ENCODE measurements around the gene PGAM2. TPM values are rescaled to one million over a fixed set of nuclear protein-coding genes. Genes with fewer than 3 reads are reported as not detected.

Gene PGAM2
- total RNA-seq, 3 donors from 2014 or later = 0.64 to 0.73 (median 0.66) TPM

DNA sequence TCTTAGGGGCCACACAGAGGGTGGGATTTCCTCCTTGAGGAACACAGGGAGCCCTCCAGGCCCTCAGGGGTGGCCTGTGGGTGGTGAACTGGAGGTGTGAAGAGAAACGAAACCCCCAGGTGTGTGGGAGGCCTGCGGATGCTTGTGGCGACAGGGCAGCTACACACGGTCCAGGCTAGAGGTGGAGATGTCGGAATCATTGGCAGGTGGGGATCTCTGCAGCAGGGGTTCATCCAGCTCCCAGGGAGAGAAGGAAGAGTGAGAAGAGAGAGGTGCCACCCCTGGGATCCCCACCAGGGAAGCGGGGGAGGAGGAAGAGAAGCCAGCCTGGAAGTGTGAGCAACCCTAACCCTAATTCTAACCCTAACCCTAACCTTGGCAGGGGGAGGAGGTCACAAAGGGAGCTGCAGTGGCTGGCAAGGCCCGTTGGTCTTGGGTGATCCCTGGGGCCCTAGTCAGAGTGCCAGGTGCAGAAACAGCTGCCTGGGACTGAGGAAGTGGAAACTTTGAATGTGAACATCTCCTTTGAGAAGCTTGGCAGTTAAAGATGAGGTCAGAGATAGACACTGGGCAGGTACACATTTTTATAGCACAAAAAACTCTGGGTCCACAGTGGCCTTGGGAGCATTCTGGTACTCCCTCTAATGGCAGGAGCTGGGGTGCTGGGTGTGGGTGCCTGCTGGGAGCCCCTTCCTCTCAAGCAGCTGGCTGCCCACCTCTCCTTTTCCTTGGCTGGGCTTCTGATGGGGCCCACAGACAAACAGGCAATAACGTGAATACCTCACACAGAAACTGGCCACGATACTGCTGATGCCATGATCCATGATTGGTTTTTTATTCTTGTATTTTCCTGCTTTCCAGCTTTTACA lies 31.9 kb upstream of the PGAM2 start:
- DNase-seq (ENCODE audit: low spot score in 2 of 2) = no peak
- Histone ChIP-seq H3K27me3 (no peaks in the 10 kb centered on the region), H3K4me3 (no peak overlapping the region), H3K4me1 (no peaks in the 10 kb centered on the region), H3K9me3 (no peaks in the 10 kb centered on the region), H3K27ac (no peak overlapping the region), H3K36me3 (no peaks in the 10 kb centered on the region)
- intact Hi-C loops (cut with DNase I; ENCODE audit: low total_unique reads) = no loop called here
- TF ChIP-seq POLR2A (IDR thresholded peaks at IDR 0.05) = no peak
- TF ChIP-seq, protein P1, sequence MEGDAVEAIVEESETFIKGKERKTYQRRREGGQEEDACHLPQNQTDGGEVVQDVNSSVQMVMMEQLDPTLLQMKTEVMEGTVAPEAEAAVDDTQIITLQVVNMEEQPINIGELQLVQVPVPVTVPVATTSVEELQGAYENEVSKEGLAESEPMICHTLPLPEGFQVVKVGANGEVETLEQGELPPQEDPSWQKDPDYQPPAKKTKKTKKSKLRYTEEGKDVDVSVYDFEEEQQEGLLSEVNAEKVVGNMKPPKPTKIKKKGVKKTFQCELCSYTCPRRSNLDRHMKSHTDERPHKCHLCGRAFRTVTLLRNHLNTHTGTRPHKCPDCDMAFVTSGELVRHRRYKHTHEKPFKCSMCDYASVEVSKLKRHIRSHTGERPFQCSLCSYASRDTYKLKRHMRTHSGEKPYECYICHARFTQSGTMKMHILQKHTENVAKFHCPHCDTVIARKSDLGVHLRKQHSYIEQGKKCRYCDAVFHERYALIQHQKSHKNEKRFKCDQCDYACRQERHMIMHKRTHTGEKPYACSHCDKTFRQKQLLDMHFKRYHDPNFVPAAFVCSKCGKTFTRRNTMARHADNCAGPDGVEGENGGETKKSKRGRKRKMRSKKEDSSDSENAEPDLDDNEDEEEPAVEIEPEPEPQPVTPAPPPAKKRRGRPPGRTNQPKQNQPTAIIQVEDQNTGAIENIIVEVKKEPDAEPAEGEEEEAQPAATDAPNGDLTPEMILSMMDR (IDR thresholded peaks at IDR 0.05) = no peak
- TF ChIP-seq POLR2AphosphoS5 (IDR thresholded peaks at IDR 0.05) = no peak

DNA sequence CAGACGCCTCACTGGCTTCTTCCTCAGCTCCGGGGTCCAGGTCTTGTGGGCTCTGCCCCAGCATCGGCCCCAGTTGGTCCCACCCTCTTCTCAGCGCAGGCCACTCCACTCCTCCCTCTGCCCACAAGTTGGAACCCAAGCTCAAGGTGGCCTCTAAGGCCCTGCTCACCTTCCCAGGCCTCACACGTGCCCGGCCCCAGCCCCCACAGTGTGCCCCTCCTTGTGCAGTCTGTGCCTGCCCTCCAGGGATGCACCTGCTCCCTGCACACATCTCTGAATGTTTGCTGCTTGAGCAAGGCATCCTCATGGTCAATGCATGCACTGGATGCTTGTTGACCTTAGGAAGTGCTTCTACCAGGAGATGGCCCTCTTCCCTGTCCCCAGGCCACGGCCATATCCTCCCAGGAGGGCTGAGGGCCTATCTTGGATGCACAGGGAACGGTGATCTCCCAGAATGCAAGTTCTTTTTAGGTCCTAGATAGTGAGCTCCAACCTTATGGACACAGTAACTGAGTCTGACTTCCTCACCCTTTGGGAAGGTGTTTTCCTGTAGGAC lies 31.0 kb upstream of the PGAM2 start:
- TF ChIP-seq POLR2AphosphoS5 (IDR thresholded peaks at IDR 0.05) (no peak), POLR2A (IDR thresholded peaks at IDR 0.05) (no peak)
- Histone ChIP-seq H3K27ac (peak overlapping the region in 1 of 2 donors; percentile 50), H3K4me1 (no peaks in the 10 kb centered on the region), H3K4me3 (no peak overlapping the region), H3K36me3 (no peaks in the 10 kb centered on the region), H3K9me3 (no peaks in the 10 kb centered on the region), H3K27me3 (no peaks in the 10 kb centered on the region)
- intact Hi-C loops (cut with DNase I; ENCODE audit: low total_unique reads) = no loop called here
- DNase-seq (ENCODE audit: low spot score in 2 of 2) = no peak

DNA sequence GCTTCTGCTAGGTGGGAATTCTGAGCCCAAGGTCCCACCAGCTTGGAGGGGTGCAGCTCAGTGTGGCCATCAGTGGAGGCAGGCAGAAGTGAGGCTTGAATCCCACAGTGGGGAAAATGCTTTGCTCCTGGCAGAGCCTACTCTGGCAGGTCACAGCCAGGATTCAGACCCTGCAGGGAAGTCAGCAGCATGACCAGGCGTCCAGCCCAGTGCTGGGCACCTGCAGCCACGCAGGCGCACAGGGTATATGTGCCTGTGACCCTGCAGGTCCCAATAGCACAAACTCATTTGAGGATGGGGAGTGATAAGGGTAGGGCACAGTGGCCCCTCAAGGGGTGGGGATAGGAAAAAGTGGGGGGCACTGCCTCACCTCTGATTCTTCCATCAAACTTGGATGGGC lies 30.4 kb upstream of the PGAM2 start:
- Histone ChIP-seq H3K27ac (peak overlapping the region in 1 of 2 donors; percentile 50), H3K36me3 (no peaks in the 10 kb centered on the region), H3K4me3 (no peak overlapping the region), H3K4me1 (no peaks in the 10 kb centered on the region), H3K9me3 (no peaks in the 10 kb centered on the region), H3K27me3 (no peaks in the 10 kb centered on the region)
- TF ChIP-seq, protein P1 (IDR thresholded peaks at IDR 0.05) = no peak
- TF ChIP-seq POLR2A (IDR thresholded peaks at IDR 0.05) = no peak
- no peak for TF ChIP-seq POLR2AphosphoS5 (IDR thresholded peaks at IDR 0.05)
- intact Hi-C loops (cut with DNase I; ENCODE audit: low total_unique reads) = no loop called here
- DNase-seq (ENCODE audit: low spot score in 2 of 2) = no peak

DNA sequence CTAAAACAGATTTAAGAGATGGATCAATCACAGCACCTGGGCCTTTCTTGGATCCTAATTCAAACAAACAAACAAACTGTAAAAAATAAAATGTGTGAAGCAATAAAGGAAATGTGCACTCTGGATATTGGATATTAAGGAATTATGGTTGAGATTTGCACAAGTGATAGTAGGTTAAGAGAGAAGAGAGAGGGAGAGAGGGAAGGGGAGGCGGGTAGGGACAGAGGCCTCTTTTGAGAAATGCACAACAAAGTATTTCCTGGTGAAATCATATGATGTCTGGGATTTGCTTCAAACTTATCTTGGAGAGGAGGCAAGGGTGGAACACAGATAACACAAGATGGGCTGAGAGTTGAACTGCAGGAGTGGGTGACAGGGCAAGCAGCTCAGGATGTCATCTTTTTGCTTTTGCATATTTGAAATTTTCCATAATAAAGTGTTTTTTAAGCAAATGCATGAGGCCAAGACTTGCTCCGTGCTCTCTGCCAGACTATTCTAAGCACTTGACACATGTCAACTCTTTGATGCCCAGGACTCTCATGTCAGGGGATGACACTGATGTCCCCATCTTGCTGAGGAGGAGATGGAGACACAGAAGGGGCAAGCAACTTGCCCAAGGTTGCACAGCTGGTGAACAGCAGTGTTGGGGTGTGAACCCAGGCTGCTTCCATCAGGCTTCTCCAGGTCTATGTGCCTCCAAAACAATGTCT lies 29.7 kb upstream of the PGAM2 start:
- Histone ChIP-seq H3K36me3 (no peaks in the 10 kb centered on the region), H3K27me3 (no peaks in the 10 kb centered on the region), H3K27ac (peak overlapping the region in 1 of 2 donors; percentile 66), H3K4me3 (no peak overlapping the region), H3K9me3 (no peaks in the 10 kb centered on the region), H3K4me1 (no peaks in the 10 kb centered on the region)
- intact Hi-C loops (cut with DNase I; ENCODE audit: low total_unique reads) = no loop called here
- DNase-seq (ENCODE audit: low spot score in 2 of 2) = no peak
- TF ChIP-seq POLR2A (IDR thresholded peaks at IDR 0.05) (no peak), POLR2AphosphoS5 (IDR thresholded peaks at IDR 0.05) (no peak)
- TF ChIP-seq, protein P1 (IDR thresholded peaks at IDR 0.05) = no peak

DNA sequence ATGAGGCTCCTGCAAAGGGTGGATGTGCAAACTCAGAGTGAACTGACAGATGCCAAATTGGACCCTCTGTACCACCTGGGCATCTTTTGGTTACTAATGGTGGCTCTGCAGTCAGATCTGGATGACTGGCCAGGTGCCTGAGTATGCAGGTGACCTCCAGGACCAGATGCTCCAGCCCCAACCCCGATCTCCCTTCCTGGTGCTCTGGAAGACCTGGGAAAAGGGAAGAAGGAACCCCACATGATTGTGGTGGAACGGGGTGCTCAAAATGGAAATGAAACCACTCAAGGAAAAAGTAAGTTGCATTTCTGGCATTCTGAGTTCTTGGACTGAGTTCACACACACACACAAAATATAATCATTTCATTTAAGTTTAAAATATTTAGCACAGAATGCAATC lies 29.0 kb upstream of the PGAM2 start:
- Histone ChIP-seq H3K36me3 (no peaks in the 10 kb centered on the region), H3K4me3 (no peak overlapping the region), H3K9me3 (no peaks in the 10 kb centered on the region), H3K4me1 (no peaks in the 10 kb centered on the region), H3K27ac (peak overlapping the region in 1 of 2 donors; percentile 54), H3K27me3 (no peaks in the 10 kb centered on the region)
- no peak for TF ChIP-seq POLR2A (IDR thresholded peaks at IDR 0.05)
- TF ChIP-seq, protein P1 (IDR thresholded peaks at IDR 0.05) = no peak
- no peak for TF ChIP-seq POLR2AphosphoS5 (IDR thresholded peaks at IDR 0.05)
- intact Hi-C loops (cut with DNase I; ENCODE audit: low total_unique reads) = no loop called here
- no peak for DNase-seq (ENCODE audit: low spot score in 2 of 2)

Measured in breast epithelium (tissue), 4 donors.